Measurements from ENCODE around the gene POLN. TPM values are rescaled to one million over a fixed set of nuclear protein-coding genes. Genes with fewer than 3 reads are reported as not detected.

POLN gene
- polyA plus RNA-seq, 2 of the 4 experiments (the other 2 are of a cell fraction) = 2.4 to 2.9 TPM

DNA sequence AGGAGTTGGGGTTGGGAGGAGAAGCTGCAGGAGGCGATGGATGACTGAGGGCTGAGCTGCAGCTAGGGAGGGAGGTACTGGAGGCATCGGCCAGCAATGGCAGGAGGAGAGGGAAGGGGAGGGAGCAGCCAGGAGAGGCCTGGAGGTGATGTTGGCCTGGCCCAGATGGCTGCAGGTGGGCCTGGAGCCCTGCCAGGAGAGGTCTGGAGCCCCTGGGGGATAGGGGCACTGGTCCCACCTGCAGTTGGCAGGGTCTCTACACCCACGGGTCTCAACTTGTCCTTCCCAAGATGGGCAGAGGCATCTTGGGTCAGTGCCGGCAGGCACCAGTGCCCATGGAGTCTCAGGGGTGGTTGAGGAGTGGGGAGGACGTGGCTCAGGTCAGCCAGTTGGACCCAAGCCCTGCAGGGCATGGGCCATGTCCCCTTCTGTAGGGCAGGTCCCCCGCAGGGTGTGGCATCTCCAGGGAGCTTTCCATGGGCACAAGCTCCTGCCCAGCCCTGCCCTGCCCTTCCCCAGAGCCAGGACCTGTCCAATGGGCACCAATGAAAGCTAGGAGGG is 22.6 kb upstream of the POLN start (continued):
- TF ChIP-seq, protein P1, sequence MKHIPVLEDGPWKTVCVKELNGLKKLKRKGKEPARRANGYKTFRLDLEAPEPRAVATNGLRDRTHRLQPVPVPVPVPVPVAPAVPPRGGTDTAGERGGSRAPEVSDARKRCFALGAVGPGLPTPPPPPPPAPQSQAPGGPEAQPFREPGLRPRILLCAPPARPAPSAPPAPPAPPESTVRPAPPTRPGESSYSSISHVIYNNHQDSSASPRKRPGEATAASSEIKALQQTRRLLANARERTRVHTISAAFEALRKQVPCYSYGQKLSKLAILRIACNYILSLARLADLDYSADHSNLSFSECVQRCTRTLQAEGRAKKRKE (CRISPR knock-in tag; IDR thresholded peaks at IDR 0.05; ENCODE audit: low read depth) = no peak
- TF ChIP-seq ZC3H11A (IDR thresholded peaks at IDR 0.05) = no peak
- TF ChIP-seq, protein P2, sequence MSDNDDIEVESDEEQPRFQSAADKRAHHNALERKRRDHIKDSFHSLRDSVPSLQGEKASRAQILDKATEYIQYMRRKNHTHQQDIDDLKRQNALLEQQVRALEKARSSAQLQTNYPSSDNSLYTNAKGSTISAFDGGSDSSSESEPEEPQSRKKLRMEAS (IDR thresholded peaks at IDR 0.05) = no peak
- TF ChIP-seq, protein P3, sequence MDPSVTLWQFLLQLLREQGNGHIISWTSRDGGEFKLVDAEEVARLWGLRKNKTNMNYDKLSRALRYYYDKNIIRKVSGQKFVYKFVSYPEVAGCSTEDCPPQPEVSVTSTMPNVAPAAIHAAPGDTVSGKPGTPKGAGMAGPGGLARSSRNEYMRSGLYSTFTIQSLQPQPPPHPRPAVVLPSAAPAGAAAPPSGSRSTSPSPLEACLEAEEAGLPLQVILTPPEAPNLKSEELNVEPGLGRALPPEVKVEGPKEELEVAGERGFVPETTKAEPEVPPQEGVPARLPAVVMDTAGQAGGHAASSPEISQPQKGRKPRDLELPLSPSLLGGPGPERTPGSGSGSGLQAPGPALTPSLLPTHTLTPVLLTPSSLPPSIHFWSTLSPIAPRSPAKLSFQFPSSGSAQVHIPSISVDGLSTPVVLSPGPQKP (IDR thresholded peaks at IDR 0.05; ENCODE audit: low read depth, low read length) = no peak

DNA sequence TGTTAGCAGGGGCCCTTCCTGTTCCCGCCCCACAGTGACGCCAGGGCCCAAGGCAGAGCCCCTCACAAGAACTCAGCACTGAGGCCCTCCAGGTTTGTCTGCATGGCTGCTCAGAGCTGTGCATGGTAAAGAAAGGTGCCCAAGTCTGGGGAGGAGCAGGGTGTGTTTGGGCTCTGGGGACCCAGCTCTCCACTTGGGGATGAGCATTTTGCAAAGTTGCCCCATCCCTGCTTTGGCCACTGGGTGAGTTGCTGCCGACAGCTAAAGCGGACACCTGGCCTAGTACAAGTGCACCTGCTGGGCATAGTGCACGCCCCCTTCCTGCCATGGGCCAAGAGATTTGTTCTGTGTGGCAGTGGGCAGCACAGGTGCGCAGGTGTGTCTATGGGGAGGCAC is 22.0 kb upstream of the POLN start:
- no peak overlapping the region for H3K4me2 ChIP-seq
- no peak overlapping the region for H3K27ac ChIP-seq
- no peak for DNase-seq (ENCODE audit: low read depth in 1 of 2, low spot score in 1 of 2)
- H3K4me1 ChIP-seq = peaks cover 6% of the 10 kb centered on the region; the same call in 1 of the 3 replicates
- FAIRE-seq = no peak
- 82% methylated on average over 3 of the region's 6 CpGs for WGBS (ENCODE audit: missing lambda C conversion rate)
- ChIA-PET CTCF (interaction anchor here (0.6 to 0.9 kb wide), 2 partner anchors 14 to 359 kb away, joined by 3 read pairs; no protein-coding TSS in a partner anchor), POLR2A (no interaction called here)
- no peaks in the 10 kb centered on the region for H3K9me3 ChIP-seq
- ATAC-seq = no peak
- H3K4me3 ChIP-seq = no peak overlapping the region
- TF ChIP-seq RAD21 (conservative IDR thresholded peaks at IDR 0.05 in 1 of 2, IDR thresholded peaks at IDR 0.05 in 1 of 2) = no peak
- no peak for TF ChIP-seq CBX8 (IDR thresholded peaks at IDR 0.05)
- TF ChIP-seq GATA3 (IDR thresholded peaks at IDR 0.05; ENCODE audit: borderline replicate concordance) = no peak
- TF ChIP-seq CEBPB (IDR thresholded peaks at IDR 0.05) = no peak
- TF ChIP-seq FOSB (CRISPR knock-in tag; IDR thresholded peaks at IDR 0.05) = no peak
- no peak for TF ChIP-seq ZC3H11A (IDR thresholded peaks at IDR 0.05)
- TF ChIP-seq ZFP36 (IDR thresholded peaks at IDR 0.05; ENCODE audit: borderline replicate concordance, partially characterized antibody) = no peak
- no peak for TF ChIP-seq RFX5 (IDR thresholded peaks at IDR 0.05)
- TF ChIP-seq, protein P3 (IDR thresholded peaks at IDR 0.05; ENCODE audit: low read depth, low read length) = no peak
- TF ChIP-seq NR3C1 (IDR thresholded peaks at IDR 0.05) = no peak
- TF ChIP-seq SREBF2 (IDR thresholded peaks at IDR 0.05) = no peak
- no peak for TF ChIP-seq POLR2A (IDR thresholded peaks at IDR 0.05; ENCODE audit: low read length)
- TF ChIP-seq FOSL2 (IDR thresholded peaks at IDR 0.05) = no peak
- TF ChIP-seq FOSL2 (CRISPR knock-in tag; IDR thresholded peaks at IDR 0.05) = no peak
- TF ChIP-seq NFE2L2 (conservative IDR thresholded peaks at IDR 0.05; ENCODE audit: low read length) = no peak

DNA sequence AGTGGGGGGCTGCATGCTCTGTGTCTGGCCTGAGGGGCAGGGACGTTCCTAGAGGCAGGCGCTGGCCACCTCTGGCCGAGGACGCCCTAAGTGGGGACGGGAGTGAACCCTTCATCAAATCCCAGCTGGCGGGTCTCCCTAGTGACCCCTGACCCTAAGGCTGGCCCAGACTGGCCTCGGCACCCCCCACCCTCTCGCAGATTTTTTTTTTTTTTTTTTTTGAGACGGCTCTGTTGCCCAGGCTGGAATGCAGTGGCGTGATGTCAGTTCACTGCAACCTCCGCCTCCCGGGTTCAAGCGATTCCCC is 21.0 kb upstream of the POLN start:
- Histone ChIP-seq H3K9me3 (no peaks in the 10 kb centered on the region), H3K27ac (peak overlapping the region; percentile 98 to 99), H3K4me2 (peak overlapping the region; percentile 99), H3K4me1 (peaks cover 6% of the 10 kb centered on the region; the same call in 1 of the 3 replicates), H3K4me3 (peak overlapping the region; percentile 81)
- FAIRE-seq (no peak), ATAC-seq (no peak), DNase-seq (ENCODE audit: low read depth in 1 of 2, low spot score in 1 of 2) (no peak)
- CTCF ChIA-PET = interaction anchor here (0.8 to 1.2 kb wide), 3 partner anchors 15 to 92 kb away, joined by 3 read pairs; no protein-coding TSS in a partner anchor
- TF ChIP-seq ZNF302 (CRISPR knock-in tag; IDR thresholded peaks at IDR 0.05) (no peak), JUNB (IDR thresholded peaks at IDR 0.05) (no peak)
- POLR2A ChIA-PET = interaction anchor here (0.7 to 1.5 kb wide), 3 partner anchors 150 to 273 kb away, joined by 4 to 10 read pairs (median 6); no protein-coding TSS in a partner anchor
- 86% methylated on average over 9 of the region's 13 CpGs for WGBS (ENCODE audit: missing lambda C conversion rate)
